Measurements from ENCODE around the gene SAP30BP.

- TF ChIP-seq CTCF (IDR thresholded peaks at IDR 0.05) (no peak), POLR2A (IDR thresholded peaks at IDR 0.05) (no peak)
These were observed 23.5 kb upstream of the SAP30BP start for GRCh38 chr17:75643643-75644017.

Measured in esophagus squamous epithelium (tissue), 4 donors.